Esophagus squamous epithelium (tissue), 5 donors: ENCODE measurements around the gene FBXL17. TPM values are rescaled to one million over a fixed set of nuclear protein-coding genes. Genes with fewer than 3 reads are reported as not detected.

Source experiments
- DNase-seq: peaks from one replicate; lab custom pipeline; 2025; lab: John Stamatoyannopoulos, UW
- H3K27ac ChIP-seq, 4 donors: fragments of 200-600 bp; sonication (generic); one replicate each; pipeline ENCODE4 v1.5.1; 2016 to 2019; ENCODE audit warnings: mild to moderate bottlenecking in 1 of 4
- H3K27me3 ChIP-seq, 4 donors: fragments of 200-600 bp; sonication (generic); 1 replicate in 3 of 4; 2 replicates in 1 of 4; pipeline versions ENCODE4 v1.5.1 to v1.6.0; 2017 to 2021; ENCODE audit warnings: antibody characterized with exemption in 1 of 4
- H3K36me3 ChIP-seq, 3 donors: fragments of 200-600 bp; sonication (generic); one replicate each; pipeline ENCODE4 v1.5.1; 2016 to 2019
- H3K4me1 ChIP-seq, 3 donors: fragments of 200-600 bp; sonication (generic); one replicate each; pipeline ENCODE4 v1.5.1; 2017 to 2019
- H3K4me3 ChIP-seq, 4 donors: fragments of 200-600 bp; sonication (generic); 1 replicate in 3 of 4; 2 replicates in 1 of 4; pipeline ENCODE4 v1.5.1; 2016 to 2019; ENCODE audit warnings: mild to moderate bottlenecking in 2 of 4, moderate library complexity in 1 of 4
- H3K9me3 ChIP-seq, 3 donors: fragments of 200-600 bp; sonication (generic); one replicate each; pipeline ENCODE4 v1.5.1; 2016 to 2019
- POLR2A ChIP-seq, 4 donors: fragments of 450-650 bp; IDR thresholded peaks; one replicate each; pipeline ENCODE4 v1.6.1; 2017; ENCODE audit warnings: antibody characterized with exemption in 4 of 4, mild to moderate bottlenecking in 4 of 4, moderate library complexity in 3 of 4
- WGBS, 2 donors: methylation state at CpG; one replicate each; pipeline ENCODE4 v1.1.5; 2018; 5-methylcytosine and 5-hydroxymethylcytosine counted together
- intact Hi-C: fragments of 100-400 bp; cut with DNase I; formaldehyde crosslinking; loops from one replicate; pipeline ENCODE4 v1.15.0; 2022
- total RNA-seq, 4 donors: library from RNA; depleted of rRNA; stranded (reverse); fragments of >200 nt; gene quantifications; one replicate each; pipeline ENCODE4 v1.1.0, GENCODE V29; 2016
- TF ChIP-seq, protein P1 (sequence below), 6 experiments: fragments of 450-650 bp in 4 of 6; fragments of 200-600 bp in 2 of 6; sonication (generic) in 2 of 6; IDR thresholded peaks; one replicate each; pipeline ENCODE4 v1.5.1; 2016 to 2019; ENCODE audit warnings: antibody characterized with exemption in 6 of 6, mild to moderate bottlenecking in 4 of 6, moderate library complexity in 4 of 6
- donor health status: DM: yes; HTN: yes; CAD: no.

Gene FBXL17
- total RNA-seq, 4 donors from 2014 or later: 11.8 to 23.5 (median 13.8) TPM

GRCh38 chr5:108078345-108078744, 303.6 kb downstream of the FBXL17 start:
- no peak for DNase-seq
- H3K4me1 ChIP-seq: no peaks in the 10 kb centered on the region
- H3K27me3 ChIP-seq: no peaks in the 10 kb centered on the region
- no peaks in the 10 kb centered on the region for H3K9me3 ChIP-seq
- H3K36me3 ChIP-seq: no peaks in the 10 kb centered on the region
- intact Hi-C loops: no loop called here
- WGBS, 2 donors: 92 to 94% methylated on average over 3 of the region's 3 CpGs
- TF ChIP-seq, protein P1, sequence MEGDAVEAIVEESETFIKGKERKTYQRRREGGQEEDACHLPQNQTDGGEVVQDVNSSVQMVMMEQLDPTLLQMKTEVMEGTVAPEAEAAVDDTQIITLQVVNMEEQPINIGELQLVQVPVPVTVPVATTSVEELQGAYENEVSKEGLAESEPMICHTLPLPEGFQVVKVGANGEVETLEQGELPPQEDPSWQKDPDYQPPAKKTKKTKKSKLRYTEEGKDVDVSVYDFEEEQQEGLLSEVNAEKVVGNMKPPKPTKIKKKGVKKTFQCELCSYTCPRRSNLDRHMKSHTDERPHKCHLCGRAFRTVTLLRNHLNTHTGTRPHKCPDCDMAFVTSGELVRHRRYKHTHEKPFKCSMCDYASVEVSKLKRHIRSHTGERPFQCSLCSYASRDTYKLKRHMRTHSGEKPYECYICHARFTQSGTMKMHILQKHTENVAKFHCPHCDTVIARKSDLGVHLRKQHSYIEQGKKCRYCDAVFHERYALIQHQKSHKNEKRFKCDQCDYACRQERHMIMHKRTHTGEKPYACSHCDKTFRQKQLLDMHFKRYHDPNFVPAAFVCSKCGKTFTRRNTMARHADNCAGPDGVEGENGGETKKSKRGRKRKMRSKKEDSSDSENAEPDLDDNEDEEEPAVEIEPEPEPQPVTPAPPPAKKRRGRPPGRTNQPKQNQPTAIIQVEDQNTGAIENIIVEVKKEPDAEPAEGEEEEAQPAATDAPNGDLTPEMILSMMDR (IDR thresholded peaks at IDR 0.05): no peak
- TF ChIP-seq POLR2A (IDR thresholded peaks at IDR 0.05): no peak
- H3K4me3 ChIP-seq: no peak overlapping the region
- no peak overlapping the region for H3K27ac ChIP-seq

DNA sequence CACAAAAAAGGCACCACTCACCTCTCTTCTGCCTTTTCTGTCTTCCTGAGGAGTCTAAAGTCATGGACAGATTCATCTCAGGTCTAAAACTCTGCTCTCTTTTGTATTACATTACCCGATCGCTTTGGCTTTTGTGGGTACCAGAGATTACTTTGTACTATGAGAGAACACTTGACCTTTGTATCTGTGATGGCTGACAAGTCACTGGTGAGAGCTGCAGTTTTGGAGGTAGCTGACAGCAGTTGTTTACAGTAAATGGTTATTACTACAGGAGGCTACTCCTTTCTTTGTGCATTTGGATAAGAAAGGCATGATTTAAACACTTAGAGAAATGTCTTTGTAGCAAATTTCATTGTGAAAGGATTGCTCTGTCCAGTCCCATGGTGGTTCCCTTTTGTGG, 307.3 kb downstream of the FBXL17 start:
- WGBS, 2 donors: 94 to 100% methylated on average over 2 of the region's 2 CpGs
- Histone ChIP-seq H3K36me3 (no peaks in the 10 kb centered on the region), H3K4me3 (no peak overlapping the region), H3K27me3 (no peaks in the 10 kb centered on the region), H3K27ac (no peak overlapping the region), H3K9me3 (no peaks in the 10 kb centered on the region), H3K4me1 (no peaks in the 10 kb centered on the region)
- intact Hi-C loops: no loop called here
- no peak for TF ChIP-seq POLR2A (IDR thresholded peaks at IDR 0.05)
- TF ChIP-seq, protein P1 (IDR thresholded peaks at IDR 0.05): no peak
- DNase-seq: no peak

DNA sequence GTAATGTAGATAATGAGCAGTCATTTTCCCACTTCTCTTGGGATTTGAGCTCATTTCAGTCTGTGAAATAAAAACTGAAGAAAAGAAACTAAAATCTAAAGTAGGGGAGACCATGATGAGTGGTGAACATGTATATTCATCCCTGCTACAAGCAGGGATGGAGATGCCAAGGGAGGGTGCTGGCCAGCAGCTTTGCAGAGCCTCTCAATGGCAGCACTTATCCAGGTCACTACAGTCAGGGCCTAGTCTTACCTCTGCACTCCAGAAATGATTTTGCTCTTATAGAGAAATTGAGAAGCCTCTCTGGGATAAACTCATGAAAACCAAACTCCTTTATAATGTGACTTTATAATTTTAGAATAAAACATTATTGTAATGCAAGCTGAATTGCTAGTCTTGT, 317.6 kb downstream of the FBXL17 start:
- H3K4me1 ChIP-seq: no peaks in the 10 kb centered on the region
- no peaks in the 10 kb centered on the region for H3K36me3 ChIP-seq
- H3K4me3 ChIP-seq: no peak overlapping the region
- H3K9me3 ChIP-seq: no peaks in the 10 kb centered on the region
- intact Hi-C loops: no loop called here
- no peak overlapping the region for H3K27ac ChIP-seq
- DNase-seq: no peak
- no peaks in the 10 kb centered on the region for H3K27me3 ChIP-seq
- no peak for TF ChIP-seq POLR2A (IDR thresholded peaks at IDR 0.05)
- TF ChIP-seq, protein P1 (IDR thresholded peaks at IDR 0.05): no peak

DNA sequence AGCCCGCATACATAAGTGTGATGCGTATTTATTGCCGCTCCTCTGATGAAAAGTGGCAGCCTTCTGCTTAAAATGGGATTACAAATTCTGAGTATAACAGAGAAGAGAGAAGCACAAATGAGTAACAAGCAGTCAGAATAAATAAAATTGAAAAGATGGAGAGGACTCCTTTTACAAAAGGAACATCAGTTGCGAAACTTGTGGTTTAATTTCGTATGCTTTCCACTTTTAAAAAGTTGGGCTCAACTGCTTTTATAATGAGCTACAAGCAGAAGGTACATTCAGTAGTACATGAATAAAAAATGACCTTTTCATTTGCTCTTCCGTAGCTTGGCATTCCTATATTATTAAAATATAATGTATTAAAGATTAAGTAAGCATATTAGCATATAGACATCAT, 320.0 kb downstream of the FBXL17 start:
- H3K27ac ChIP-seq: no peak overlapping the region
- H3K4me1 ChIP-seq: no peaks in the 10 kb centered on the region
- no peak overlapping the region for H3K4me3 ChIP-seq
- WGBS, 2 donors: 73 to 76% methylated on average over 6 of the region's 6 CpGs
- intact Hi-C loops: no loop called here
- DNase-seq: no peak
- H3K36me3 ChIP-seq: no peaks in the 10 kb centered on the region
- no peaks in the 10 kb centered on the region for H3K27me3 ChIP-seq
- TF ChIP-seq POLR2A (IDR thresholded peaks at IDR 0.05): no peak
- TF ChIP-seq, protein P1 (IDR thresholded peaks at IDR 0.05): no peak
- H3K9me3 ChIP-seq: no peaks in the 10 kb centered on the region

DNA sequence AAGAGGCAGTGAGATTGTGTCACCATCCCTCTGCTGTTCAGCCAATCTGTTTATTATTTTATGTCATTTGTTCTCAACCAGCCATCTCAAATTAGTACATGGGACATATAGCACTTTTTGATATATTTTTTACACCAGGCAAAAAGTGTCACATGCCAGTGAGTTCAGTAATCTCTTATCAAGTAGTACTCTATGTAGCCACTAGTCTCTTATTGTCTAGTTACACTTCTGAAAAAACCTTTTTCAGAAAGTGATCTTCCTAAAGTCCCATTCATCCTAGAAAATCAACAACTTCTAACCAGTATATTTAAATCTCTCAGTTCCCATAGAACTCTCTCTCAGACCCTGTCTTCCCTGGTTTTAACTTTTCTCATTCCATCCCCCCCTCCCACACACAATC, 321.6 kb downstream of the FBXL17 start:
- no peak for TF ChIP-seq POLR2A (IDR thresholded peaks at IDR 0.05)
- TF ChIP-seq, protein P1 (IDR thresholded peaks at IDR 0.05): no peak
- H3K4me1 ChIP-seq: no peaks in the 10 kb centered on the region
- no peak for DNase-seq
- intact Hi-C loops: no loop called here
- H3K27ac ChIP-seq: no peak overlapping the region
- H3K9me3 ChIP-seq: no peaks in the 10 kb centered on the region
- no peak overlapping the region for H3K4me3 ChIP-seq
- H3K27me3 ChIP-seq: no peaks in the 10 kb centered on the region
- H3K36me3 ChIP-seq: no peaks in the 10 kb centered on the region
